Glutamatergic neuron (in vitro differentiated cells): ENCODE data around the gene STC2. TPM values are rescaled to one million over a fixed set of nuclear protein-coding genes. Genes with fewer than 3 reads are reported as not detected.

Experiments
- DNase-seq: peaks from one replicate; pipeline ENCODE4 v3.0.0; 2022
- H3K27ac Mint-ChIP-seq: one replicate; pipeline ENCODE4 v1.8.0; 2020; ENCODE audit warnings: mild to moderate bottlenecking, mixed read lengths, inconsistent platforms; ENCODE audit not compliant: unreplicated experiment
- H3K27me3 Mint-ChIP-seq: one replicate; pipeline ENCODE4 v1.8.0; 2020; ENCODE audit warnings: mild to moderate bottlenecking, moderate library complexity, mixed read lengths, inconsistent platforms; ENCODE audit not compliant: unreplicated experiment
- H3K36me3 Mint-ChIP-seq: one replicate; pipeline ENCODE4 v1.8.0; 2020; ENCODE audit warnings: mild to moderate bottlenecking, mixed read lengths, inconsistent platforms; ENCODE audit not compliant: unreplicated experiment
- H3K4me1 Mint-ChIP-seq: one replicate; pipeline ENCODE4 v1.8.0; 2020; ENCODE audit warnings: mild to moderate bottlenecking, low read depth, mixed read lengths, inconsistent platforms; ENCODE audit not compliant: unreplicated experiment
- H3K4me3 Mint-ChIP-seq: one replicate; pipeline ENCODE4 v1.8.0; 2020; ENCODE audit warnings: mild to moderate bottlenecking, mixed read lengths, inconsistent platforms; ENCODE audit not compliant: unreplicated experiment
- H3K9me3 Mint-ChIP-seq: one replicate; pipeline ENCODE4 v1.8.0; 2020; ENCODE audit warnings: mild to moderate bottlenecking, moderate library complexity, mixed read lengths, inconsistent platforms; ENCODE audit not compliant: unreplicated experiment
- total RNA-seq: library from RNA; stranded (reverse); fragmentation: NEBNext Ultra II Directional; extraction: Animal tissue kit (Norgen Biotek cat#: 25700); gene quantifications from one replicate; pipeline ENCODE4 v1.2.1, GENCODE V29; 2021; ENCODE audit not compliant: unreplicated experiment
- TF ChIP-seq, protein P1 (sequence below): fragments of 200-600 bp; sonication (generic); IDR thresholded peaks from one replicate; pipeline ENCODE4 v1.5.0; 2021; ENCODE audit not compliant: partially characterized antibody, unreplicated experiment

Gene STC2
- total RNA-seq, 1 donor from 2014 or later: 14.0 TPM

DNA sequence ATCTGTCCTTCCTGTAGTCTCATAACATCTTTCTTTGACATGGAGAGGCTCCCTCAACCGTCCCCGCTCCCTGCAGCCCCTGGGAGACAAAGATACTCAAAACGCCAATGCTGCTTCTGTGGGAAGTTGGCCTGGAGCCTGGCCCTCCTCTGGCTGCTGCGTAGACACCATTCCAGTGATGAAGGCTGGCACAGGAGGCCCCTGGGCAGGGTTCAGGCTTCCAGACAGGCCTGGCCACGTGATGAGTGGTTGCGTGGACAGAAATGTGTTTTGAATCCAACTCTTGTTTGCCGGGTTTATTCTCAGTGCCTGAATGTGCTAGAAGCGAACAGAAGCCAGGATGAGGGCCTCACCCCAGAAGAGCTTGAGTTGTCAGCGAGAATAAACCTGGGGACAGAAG is 50.0 kb downstream of the STC2 start:
- Mint-ChIP-seq H3K27me3 (peaks cover 7% of the 10 kb centered on the region), H3K9me3 (no peaks in the 10 kb centered on the region), H3K27ac (no peak overlapping the region), H3K4me3 (no peak overlapping the region), H3K36me3 (peaks cover 4% of the 10 kb centered on the region), H3K4me1 (no peaks in the 10 kb centered on the region)
- DNase-seq: no peak
- TF ChIP-seq, protein P1, sequence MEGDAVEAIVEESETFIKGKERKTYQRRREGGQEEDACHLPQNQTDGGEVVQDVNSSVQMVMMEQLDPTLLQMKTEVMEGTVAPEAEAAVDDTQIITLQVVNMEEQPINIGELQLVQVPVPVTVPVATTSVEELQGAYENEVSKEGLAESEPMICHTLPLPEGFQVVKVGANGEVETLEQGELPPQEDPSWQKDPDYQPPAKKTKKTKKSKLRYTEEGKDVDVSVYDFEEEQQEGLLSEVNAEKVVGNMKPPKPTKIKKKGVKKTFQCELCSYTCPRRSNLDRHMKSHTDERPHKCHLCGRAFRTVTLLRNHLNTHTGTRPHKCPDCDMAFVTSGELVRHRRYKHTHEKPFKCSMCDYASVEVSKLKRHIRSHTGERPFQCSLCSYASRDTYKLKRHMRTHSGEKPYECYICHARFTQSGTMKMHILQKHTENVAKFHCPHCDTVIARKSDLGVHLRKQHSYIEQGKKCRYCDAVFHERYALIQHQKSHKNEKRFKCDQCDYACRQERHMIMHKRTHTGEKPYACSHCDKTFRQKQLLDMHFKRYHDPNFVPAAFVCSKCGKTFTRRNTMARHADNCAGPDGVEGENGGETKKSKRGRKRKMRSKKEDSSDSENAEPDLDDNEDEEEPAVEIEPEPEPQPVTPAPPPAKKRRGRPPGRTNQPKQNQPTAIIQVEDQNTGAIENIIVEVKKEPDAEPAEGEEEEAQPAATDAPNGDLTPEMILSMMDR: no peak

DNA sequence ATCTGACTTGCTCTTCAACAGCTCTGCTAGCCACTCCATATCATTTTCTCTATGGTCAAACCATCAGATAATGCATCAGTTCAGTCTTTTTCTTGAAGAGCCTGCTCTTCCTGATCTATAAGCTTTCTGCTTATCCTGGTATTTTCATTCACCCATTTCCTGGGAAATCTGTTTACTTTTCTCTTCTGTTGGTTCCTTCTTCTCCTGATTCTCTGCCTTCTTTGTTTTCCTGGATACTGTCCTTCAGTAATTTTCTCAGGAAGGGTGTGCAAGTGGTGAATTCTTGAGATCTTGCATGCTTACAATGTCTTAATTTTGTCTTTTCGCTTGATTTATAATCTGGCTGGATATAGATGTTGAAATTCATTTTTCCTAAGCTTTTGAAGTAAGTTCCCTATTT is 53.4 kb downstream of the STC2 start:
- no peak for DNase-seq
- H3K9me3 Mint-ChIP-seq: no peaks in the 10 kb centered on the region
- peaks cover 5% of the 10 kb centered on the region for H3K27me3 Mint-ChIP-seq
- no peak overlapping the region for H3K27ac Mint-ChIP-seq
- H3K4me1 Mint-ChIP-seq: no peaks in the 10 kb centered on the region
- TF ChIP-seq, protein P1: no peak
- H3K4me3 Mint-ChIP-seq: no peak overlapping the region
- H3K36me3 Mint-ChIP-seq: peaks cover 4% of the 10 kb centered on the region

DNA sequence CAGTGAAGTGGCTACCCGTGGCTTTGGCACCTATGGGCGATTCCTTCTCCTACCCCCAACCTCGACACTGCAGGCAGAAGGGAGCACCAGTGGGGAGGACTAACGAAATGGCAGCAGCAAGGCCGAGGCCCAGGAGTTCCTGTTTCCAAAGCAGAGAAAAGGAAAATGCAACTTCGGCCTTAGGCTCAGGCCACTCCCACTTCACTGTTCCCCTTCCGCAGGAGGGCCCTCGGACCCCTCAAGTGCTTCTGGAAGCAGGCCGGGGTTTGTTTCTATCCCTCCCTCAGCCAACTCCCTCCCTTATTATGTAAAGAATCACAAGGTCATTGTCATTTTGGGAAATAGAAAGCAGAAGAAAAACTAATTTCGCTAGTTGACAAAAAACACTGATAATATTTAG is 56.8 kb downstream of the STC2 start:
- H3K4me1 Mint-ChIP-seq: peaks cover 3% of the 10 kb centered on the region
- H3K9me3 Mint-ChIP-seq: no peaks in the 10 kb centered on the region
- H3K27me3 Mint-ChIP-seq: peaks cover 5% of the 10 kb centered on the region
- H3K4me3 Mint-ChIP-seq: no peak overlapping the region
- no peak overlapping the region for H3K27ac Mint-ChIP-seq
- TF ChIP-seq, protein P1: no peak
- DNase-seq: no peak
- H3K36me3 Mint-ChIP-seq: peaks cover 4% of the 10 kb centered on the region

DNA sequence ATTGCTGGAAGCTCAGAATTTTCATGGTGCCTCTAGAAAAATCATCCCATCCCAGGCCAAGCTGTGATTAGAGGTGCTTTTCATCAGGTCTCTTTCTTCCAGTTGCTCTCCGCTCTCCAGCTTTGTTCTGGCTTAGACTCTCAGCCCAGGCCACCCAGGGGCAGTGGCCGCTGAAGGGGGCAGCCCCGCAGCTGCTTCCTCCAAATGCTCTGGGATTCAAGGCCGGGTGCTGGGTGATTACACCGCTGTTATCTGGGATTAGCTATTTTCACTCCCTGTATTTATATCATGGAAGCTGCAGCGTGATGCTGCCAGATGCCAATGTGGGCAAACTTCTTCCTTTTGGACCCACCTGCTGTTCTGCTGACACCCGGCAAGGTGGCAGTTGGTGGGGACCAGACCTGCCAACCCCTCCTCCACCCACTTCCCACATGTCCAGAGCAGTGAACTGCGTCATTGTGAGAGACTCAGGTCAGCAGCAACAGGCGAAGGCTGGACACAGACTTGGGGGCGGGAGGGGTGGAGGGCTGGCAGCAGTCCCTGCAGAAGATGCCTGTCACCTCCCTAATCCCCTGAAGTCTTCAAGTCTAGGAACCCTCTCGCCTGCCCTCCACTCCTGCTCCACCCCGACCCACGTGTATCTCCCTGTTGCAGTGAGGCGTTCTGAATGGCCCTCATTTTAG is 59.3 kb downstream of the STC2 start:
- Mint-ChIP-seq H3K27me3 (peaks cover 2% of the 10 kb centered on the region), H3K9me3 (no peaks in the 10 kb centered on the region)

DNA sequence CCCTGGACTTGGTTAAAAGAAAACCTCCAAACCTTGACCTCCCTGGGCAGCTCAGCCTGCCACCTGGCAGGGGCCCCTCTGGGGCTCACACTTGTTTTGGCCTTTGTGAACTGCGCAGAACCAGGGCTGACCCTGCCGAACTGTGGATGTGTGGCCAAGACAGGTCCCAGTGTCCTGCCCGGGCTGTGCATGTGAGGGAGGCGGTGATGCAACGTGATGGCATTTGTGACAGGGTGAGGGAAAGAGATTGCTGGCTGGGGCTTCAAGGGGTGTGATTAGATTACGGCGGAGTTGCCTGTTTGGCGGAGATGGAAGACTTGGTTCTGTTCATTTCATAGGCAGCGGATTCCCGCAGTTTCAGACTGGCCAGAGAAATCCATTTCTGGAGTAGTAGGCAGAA is 62.8 kb downstream of the STC2 start:
- no peak for DNase-seq
- Mint-ChIP-seq H3K4me3 (no peak overlapping the region), H3K36me3 (no peaks in the 10 kb centered on the region), H3K9me3 (no peaks in the 10 kb centered on the region), H3K4me1 (peaks cover 3% of the 10 kb centered on the region), H3K27me3 (no peaks in the 10 kb centered on the region), H3K27ac (no peak overlapping the region)
- TF ChIP-seq, protein P1: no peak

More for the DNA sequence above, 59.3 kb downstream of the STC2 start:
- Mint-ChIP-seq H3K27ac (no peak overlapping the region), H3K36me3 (no peaks in the 10 kb centered on the region), H3K4me3 (no peak overlapping the region), H3K4me1 (peaks cover 3% of the 10 kb centered on the region)
- TF ChIP-seq, protein P1: no peak
- DNase-seq: no peak
